H1 (cell line): ENCODE data around the gene ZMYM2. TPM values are rescaled to one million over a fixed set of nuclear protein-coding genes. Genes with fewer than 3 reads are reported as not detected.
A peak's percentile ranks its signal among the peaks of the same experiment; 100 is the strongest.

Experiments used
- CTCF ChIA-PET: fragments of 300-600 bp; sonication (Branson Sonifier 250); formaldehyde crosslinking; loops from one replicate; lab custom pipeline; 2021; ENCODE audit not compliant: partially characterized antibody; lab: Charles Lee
- POLR2A ChIA-PET: fragments of 300-600 bp; sonication (Branson Sonifier 250); formaldehyde crosslinking; loops from one replicate; lab custom pipeline; 2021; ENCODE audit warnings: inconsistent platforms; ENCODE audit not compliant: partially characterized antibody; lab: Charles Lee
- DNase-seq, 2 experiments: peaks; one replicate each; pipeline versions ENCODE4 v3.0.0 to v3.0.0-alpha.2; 2010 to 2022; ENCODE audit warnings: low spot score in 2 of 2, low read depth in 1 of 2, mixed read lengths in 1 of 2
- FAIRE-seq: peaks from 2 replicates; lab custom pipeline; 2011; peaks lifted over from hg19 to GRCh38; lab: Jason Lieb, UNC
- H2AFZ ChIP-seq: 2 replicates; pipeline ENCODE4 v1.8.1; 2012; ENCODE audit warnings: low read length, inconsistent platforms
- H2AK5ac ChIP-seq: 2 replicates; pipeline ENCODE4 v1.6.1; 2013; ENCODE audit warnings: low read depth, low read length
- H2BK120ac ChIP-seq: replicated peaks from 2 replicates; pipeline ENCODE3; 2013; ENCODE audit warnings: low read depth, low read length, inconsistent platforms
- H2BK12ac ChIP-seq: 2 replicates; pipeline ENCODE4 v1.6.1; 2013; ENCODE audit warnings: low read depth, low read length
- H2BK15ac ChIP-seq: 2 replicates; pipeline ENCODE4 v1.6.1; 2013; ENCODE audit warnings: low read length
- H2BK20ac ChIP-seq: 2 replicates; pipeline ENCODE4 v1.6.1; 2013; ENCODE audit warnings: low read length
- H2BK5ac ChIP-seq: 2 replicates; pipeline ENCODE4 v1.6.1; 2013; ENCODE audit warnings: low read depth, low read length
- H3K14ac ChIP-seq: 2 replicates; pipeline ENCODE4 v1.6.1; 2013; ENCODE audit warnings: inconsistent platforms; ENCODE audit not compliant: insufficient read length
- H3K18ac ChIP-seq: 2 replicates; pipeline ENCODE4 v1.6.1; 2013; ENCODE audit warnings: low read length; ENCODE audit errors: extremely low read depth
- H3K23ac ChIP-seq: 2 replicates; pipeline ENCODE4 v1.6.1; 2013; ENCODE audit warnings: inconsistent platforms; ENCODE audit not compliant: insufficient read length
- H3K23me2 ChIP-seq: 2 replicates; pipeline ENCODE4 v1.6.1; 2013; ENCODE audit warnings: low read depth, low read length
- H3K27ac ChIP-seq: 2 replicates; pipeline ENCODE4 v1.6.1; 2011; ENCODE audit warnings: low read depth, low read length, inconsistent platforms
- H3K27me3 ChIP-seq, 4 experiments: replicated peaks in 1 of 4; 1 replicate in 1 of 4; 2 replicates in 3 of 4; pipeline versions ENCODE4 v1.6.1 to v1.8.1; 2011 to 2013; ENCODE audit warnings: low read length in 3 of 4, mild to moderate bottlenecking in 3 of 4, inconsistent platforms in 2 of 4, mixed read lengths in 2 of 4, moderate library complexity in 1 of 4; ENCODE audit not compliant: control insufficient read depth in 3 of 4, insufficient read depth in 3 of 4; ENCODE audit errors: extremely low read depth in 1 of 4
- H3K36me3 ChIP-seq, 4 experiments: 2 replicates each; pipeline versions ENCODE4 v1.6.1 to v1.8.1; 2011 to 2013; ENCODE audit warnings: mild to moderate bottlenecking in 4 of 4, low read length in 3 of 4, moderate library complexity in 2 of 4, control low read depth in 1 of 4, inconsistent platforms in 1 of 4; ENCODE audit not compliant: insufficient read depth in 4 of 4, control insufficient read depth in 2 of 4
- H3K4ac ChIP-seq: replicated peaks from 2 replicates; pipeline ENCODE3; 2013; ENCODE audit warnings: low read length, low read depth, mixed read lengths, inconsistent platforms; ENCODE audit not compliant: insufficient read length
- H3K4me1 ChIP-seq, 4 experiments: replicated peaks in 1 of 4; 1 replicate in 1 of 4; 2 replicates in 3 of 4; pipeline versions ENCODE4 v1.6.1 to v1.8.1; 2011 to 2013; ENCODE audit warnings: low read length in 3 of 4, inconsistent platforms in 2 of 4, mixed read lengths in 1 of 4; ENCODE audit not compliant: insufficient read depth in 4 of 4, control insufficient read depth in 3 of 4
- H3K4me2 ChIP-seq, 2 experiments: 2 replicates each; pipeline versions ENCODE4 v1.6.1 to v1.8.1; 2011 to 2013; ENCODE audit warnings: low read depth in 2 of 2, low read length in 2 of 2, control low read depth in 1 of 2, inconsistent platforms in 1 of 2, mild to moderate bottlenecking in 1 of 2; ENCODE audit not compliant: insufficient read depth in 1 of 2
- H3K4me3 ChIP-seq, 4 experiments: fragments of 200-600, 300-600 bp in 1 of 4; sonication (generic), shearing (Covaris generic), sonication (Bioruptor Twin) in 1 of 4; 2 replicates each; pipeline versions ENCODE4 v1.5.1 to v1.8.1; 2011 to 2016; ENCODE audit warnings: low read length in 4 of 4, low read depth in 3 of 4, control low read depth in 2 of 4, inconsistent platforms in 2 of 4, mild to moderate bottlenecking in 2 of 4, mixed read lengths in 1 of 4, moderate library complexity in 1 of 4; ENCODE audit not compliant: insufficient read depth in 2 of 4; ENCODE audit errors: extremely low read depth in 1 of 4
- H3K56ac ChIP-seq: replicated peaks from 2 replicates; pipeline ENCODE3; 2013; ENCODE audit warnings: low read depth, mild to moderate bottlenecking, mixed read lengths, low read length, inconsistent platforms; ENCODE audit not compliant: insufficient read length
- H3K79me1 ChIP-seq: 2 replicates; pipeline ENCODE4 v1.6.1; 2013; ENCODE audit warnings: low read depth, low read length, control low read depth
- H3K79me2 ChIP-seq, 2 experiments: 2 replicates each; pipeline versions ENCODE4 v1.6.1 to v1.8.1; 2012 to 2013; ENCODE audit warnings: low read length in 2 of 2, mild to moderate bottlenecking in 2 of 2, inconsistent platforms in 1 of 2; ENCODE audit not compliant: insufficient read depth in 2 of 2, control insufficient read depth in 1 of 2
- H3K9ac ChIP-seq, 4 experiments: replicated peaks in 1 of 4; 1 replicate in 1 of 4; 2 replicates in 3 of 4; pipeline versions ENCODE4 v1.6.1 to v1.8.1; 2011 to 2013; ENCODE audit warnings: low read depth in 3 of 4, low read length in 3 of 4, control low read depth in 2 of 4, mild to moderate bottlenecking in 2 of 4, moderate library complexity in 2 of 4, inconsistent platforms in 1 of 4; ENCODE audit errors: extremely low read depth in 1 of 4
- H3K9me3 ChIP-seq, 2 experiments: 2 replicates each; pipeline versions ENCODE4 v1.6.1 to v1.8.1; 2012 to 2013; ENCODE audit warnings: mild to moderate bottlenecking in 2 of 2, moderate library complexity in 2 of 2, control low read depth in 1 of 2, inconsistent platforms in 1 of 2, low read depth in 1 of 2, low read length in 1 of 2, mixed read lengths in 1 of 2; ENCODE audit not compliant: insufficient read depth in 2 of 2
- H4K20me1 ChIP-seq, 2 experiments: replicated peaks in 1 of 2; 2 replicates each; pipeline versions ENCODE3 to v1.8.1; 2011 to 2013; ENCODE audit warnings: inconsistent platforms in 2 of 2, low read length in 2 of 2, mild to moderate bottlenecking in 1 of 2; ENCODE audit not compliant: insufficient read depth in 2 of 2, control insufficient read depth in 1 of 2
- H4K5ac ChIP-seq: 2 replicates; pipeline ENCODE4 v1.6.1; 2013; ENCODE audit warnings: low read length, low read depth, mixed read lengths, inconsistent platforms; ENCODE audit not compliant: insufficient read length
- H4K8ac ChIP-seq: 2 replicates; pipeline ENCODE4 v1.8.0; 2013; ENCODE audit warnings: mild to moderate bottlenecking, moderate library complexity, low read length, inconsistent platforms; ENCODE audit not compliant: insufficient read depth; ENCODE audit errors: extremely low read depth
- H4K91ac ChIP-seq: replicated peaks from 2 replicates; pipeline ENCODE3; 2013; ENCODE audit warnings: low read length, mixed read lengths, inconsistent platforms; ENCODE audit not compliant: insufficient read length
- ASH2L ChIP-seq: fragments of 200-600, 300-600 bp; sonication (generic); IDR thresholded peaks from one replicate; pipeline ENCODE4 v1.7.1; 2017; ENCODE audit warnings: low read length
- ATF3 ChIP-seq: IDR thresholded peaks from 2 replicates; pipeline ENCODE4 v1.6.1; 2011; ENCODE audit warnings: low read depth, mild to moderate bottlenecking, low read length; ENCODE audit not compliant: insufficient read depth
- CEBPB ChIP-seq: IDR thresholded peaks from 2 replicates; pipeline ENCODE4 v1.6.1; 2012; ENCODE audit warnings: low read depth, low read length
- SRF ChIP-seq: IDR thresholded peaks from 2 replicates; pipeline ENCODE4 v1.6.1; 2011; ENCODE audit warnings: mild to moderate bottlenecking, low read depth, low read length, moderate library complexity
- WGBS, 2 experiments: shearing (Covaris generic) in 1 of 2; methylation state at CpG; one replicate each; pipeline versions ENCODE4 v1.1.6 to v1.1.7; 2013 to 2015; ENCODE audit warnings: low lambda C conversion rate in 2 of 2, mixed read lengths in 2 of 2, inconsistent platforms in 1 of 2, low coverage in 1 of 2, missing lambda C conversion rate in 1 of 2; ENCODE audit not compliant: insufficient replicate concordance in 2 of 2, insufficient coverage in 1 of 2, insufficient read length in 1 of 2; ENCODE audit errors: extremely low coverage in 1 of 2, missing lambda C conversion rate in 1 of 2; 5-methylcytosine and 5-hydroxymethylcytosine counted together
- polyA plus RNA-seq, 7 experiments: library from polyadenylated mRNA; depleted of rRNA in 3 of 7; stranded (reverse) in 5 of 7; unstranded in 2 of 7; fragments of >200 nt in 5 of 7; fragments of 200-250 nt in 2 of 7; gene quantifications; 1 replicate in 5 of 7; 2 replicates in 1 of 7; 4 replicates in 1 of 7; pipeline versions ENCODE4 v1.2.1 to v1.2.3, GENCODE V29; 2011 to 2013; ENCODE audit warnings: missing spikeins in 2 of 7, mixed read lengths in 2 of 7
- total RNA-seq: library from RNA; stranded (reverse); fragmentation: NEBNext Ultra II Directional; extraction: Animal tissue kit (Norgen Biotek cat#: 25700); gene quantifications from 2 replicates; pipeline ENCODE4 v1.2.1, GENCODE V29; 2021

Gene ZMYM2
- total and polyA plus RNA-seq, 2 of the 8 experiments (the other 6 are each of a cell fraction or from before 2014, with no cell fraction given): 41.2 to 159 TPM

- no peak overlapping the region for H2BK12ac ChIP-seq
- no peak overlapping the region for H3K9ac ChIP-seq
- peak overlapping the region; percentile 12 for H4K91ac ChIP-seq
- H3K4me1 ChIP-seq: peaks cover 0 to 7% (median 2%) of the 10 kb centered on the region in 4 experiments; a peak in 4 of 7 replicates
- H3K14ac ChIP-seq: no peak overlapping the region
- H3K23ac ChIP-seq: no peak overlapping the region
- peak overlapping the region; percentile 4; the same call in 1 of the 2 replicates for H2AFZ ChIP-seq
- H3K36me3 ChIP-seq: no peaks in the 10 kb centered on the region
- no peak overlapping the region for H4K8ac ChIP-seq
- no peaks in the 10 kb centered on the region for H3K79me1 ChIP-seq
- CTCF ChIA-PET: interaction anchor here (0.9 to 2.8 kb wide), 12 partner anchors 9 to 368 kb away, joined by 3 to 12 read pairs (median 8); partner anchors contain the start of gene GJA3
- no peak overlapping the region for H3K56ac ChIP-seq
- H3K23me2 ChIP-seq: peaks cover 25% of the 10 kb centered on the region
- TF ChIP-seq ASH2L: no peak
- TF ChIP-seq SRF: no peak
- TF ChIP-seq CEBPB: peak; percentile 56
- TF ChIP-seq ATF3: peak; percentile 52; the same call in 1 of the 2 replicates
- no peak overlapping the region for H3K18ac ChIP-seq
- peaks cover 0 to 20% (median 15%) of the 10 kb centered on the region in 4 experiments; a peak in 6 of 7 replicates for H3K27me3 ChIP-seq
- H3K27ac ChIP-seq: no peak overlapping the region
- no peaks in the 10 kb centered on the region for H4K20me1 ChIP-seq
- H3K4me2 ChIP-seq: peak overlapping the region; percentile 89 to 98
- no peaks in the 10 kb centered on the region for H3K79me2 ChIP-seq
- H4K5ac ChIP-seq: no peak overlapping the region
- peak overlapping the region; percentile 47 to 65 (median 58); a peak in 6 of 8 replicates for H3K4me3 ChIP-seq
- H2BK20ac ChIP-seq: no peak overlapping the region
- H3K9me3 ChIP-seq: no peaks in the 10 kb centered on the region
- H2BK15ac ChIP-seq: no peak overlapping the region
- no peak overlapping the region for H2BK120ac ChIP-seq
- WGBS, 2 experiments: 53% methylated on average over 6 of the region's 6 CpGs; no CpG with 5 or more reads in 1 of the 2 experiments
- POLR2A ChIA-PET: interaction anchor here (0.7 to 1.7 kb wide), 5 partner anchors 9 to 173 kb away, joined by 3 to 11 read pairs (median 4); no protein-coding TSS in a partner anchor
- H2BK5ac ChIP-seq: no peak overlapping the region
- FAIRE-seq (no peak), DNase-seq (no peak)
- no peak overlapping the region for H2AK5ac ChIP-seq
- H3K4ac ChIP-seq: no peak overlapping the region
These were observed 168.7 kb downstream of the ZMYM2 start for GRCh38 chr13:20127262-20127561.
